KOPT-K1 (cell line): Measurements from ENCODE around the gene KLK12.

Experiments used
- H3K27ac ChIP-seq: fragments of 200-600 bp; sonication (generic); 2 replicates; pipeline ENCODE4 v1.5.1; 2016; ENCODE audit warnings: antibody characterized with exemption, mild to moderate bottlenecking, low read depth, low read length; ENCODE audit not compliant: poor library complexity, severe bottlenecking
- H3K36me3 ChIP-seq: fragments of 200-600 bp; sonication (generic); 2 replicates; pipeline ENCODE4 v1.5.1; 2017; ENCODE audit warnings: antibody characterized with exemption, mild to moderate bottlenecking, low read length, moderate library complexity; ENCODE audit not compliant: insufficient read depth
- H3K9me3 ChIP-seq: fragments of 200-600 bp; sonication (generic); 2 replicates; pipeline ENCODE4 v1.5.1; 2017; ENCODE audit warnings: antibody characterized with exemption, low read length, mild to moderate bottlenecking; ENCODE audit not compliant: insufficient read depth, poor library complexity, severe bottlenecking

Gene KLK12, protein sequence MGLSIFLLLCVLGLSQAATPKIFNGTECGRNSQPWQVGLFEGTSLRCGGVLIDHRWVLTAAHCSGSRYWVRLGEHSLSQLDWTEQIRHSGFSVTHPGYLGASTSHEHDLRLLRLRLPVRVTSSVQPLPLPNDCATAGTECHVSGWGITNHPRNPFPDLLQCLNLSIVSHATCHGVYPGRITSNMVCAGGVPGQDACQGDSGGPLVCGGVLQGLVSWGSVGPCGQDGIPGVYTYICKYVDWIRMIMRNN

GRCh38 chr19:51034704-51035103 is at the start of gene KLK12:
TSS of gene KLK12 (minus strand) at chr19:51035002. CDS start at chr19:51034621, 381 bp downstream.
- Histone ChIP-seq H3K9me3 (no peaks in the 10 kb centered on the region), H3K36me3 (no peaks in the 10 kb centered on the region), H3K27ac (no peak within 1 kb of the TSS)

DNA sequence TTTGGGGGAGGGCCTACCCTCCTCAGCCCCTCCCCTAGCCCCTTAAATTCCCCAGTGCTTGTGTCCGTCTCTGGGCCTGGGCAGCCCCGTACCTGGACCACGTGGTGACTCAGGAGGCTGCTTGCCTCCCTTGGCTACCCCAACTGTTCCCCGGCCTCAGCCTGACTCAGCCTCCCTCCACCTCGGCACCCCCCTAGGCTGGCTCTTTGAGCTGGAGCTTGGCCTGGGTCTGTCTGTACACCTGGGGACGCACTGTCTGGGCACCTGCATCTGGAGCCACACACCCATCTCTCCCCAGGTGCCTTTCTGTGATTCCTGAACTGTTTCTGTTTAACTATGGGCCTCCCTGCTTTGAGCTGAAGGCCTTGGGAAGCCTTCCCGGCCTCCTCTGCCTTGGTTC is 49.7 kb upstream of the KLK12 start:
- Histone ChIP-seq H3K36me3 (no peaks in the 10 kb centered on the region), H3K27ac (no peak overlapping the region), H3K9me3 (no peaks in the 10 kb centered on the region)

DNA sequence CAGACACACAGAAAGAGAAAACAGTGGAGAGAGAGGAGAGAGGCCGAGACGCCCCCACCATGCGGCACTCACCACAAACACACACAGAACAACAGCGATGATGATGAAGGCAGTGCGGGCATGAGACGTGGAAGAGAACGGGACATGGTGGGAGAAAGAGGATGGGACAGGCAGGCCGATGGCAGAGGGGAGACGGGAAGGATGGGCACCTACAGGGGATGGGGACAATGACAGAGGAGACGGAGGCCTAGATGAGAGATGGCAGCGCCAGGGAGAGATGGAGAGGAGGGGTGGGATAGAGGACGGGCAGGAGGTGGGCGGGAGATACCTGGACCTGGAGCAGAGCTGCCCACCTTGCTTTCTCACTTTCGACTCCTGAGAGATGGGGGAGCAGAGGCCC is 49.0 kb upstream of the KLK12 start:
- Histone ChIP-seq H3K27ac (no peak overlapping the region), H3K36me3 (no peaks in the 10 kb centered on the region), H3K9me3 (no peaks in the 10 kb centered on the region)

GRCh38 chr19:51083181-51083580 is 48.4 kb upstream of the KLK12 start:
- no peak overlapping the region for H3K27ac ChIP-seq
- H3K36me3 ChIP-seq: no peaks in the 10 kb centered on the region
- no peaks in the 10 kb centered on the region for H3K9me3 ChIP-seq

DNA sequence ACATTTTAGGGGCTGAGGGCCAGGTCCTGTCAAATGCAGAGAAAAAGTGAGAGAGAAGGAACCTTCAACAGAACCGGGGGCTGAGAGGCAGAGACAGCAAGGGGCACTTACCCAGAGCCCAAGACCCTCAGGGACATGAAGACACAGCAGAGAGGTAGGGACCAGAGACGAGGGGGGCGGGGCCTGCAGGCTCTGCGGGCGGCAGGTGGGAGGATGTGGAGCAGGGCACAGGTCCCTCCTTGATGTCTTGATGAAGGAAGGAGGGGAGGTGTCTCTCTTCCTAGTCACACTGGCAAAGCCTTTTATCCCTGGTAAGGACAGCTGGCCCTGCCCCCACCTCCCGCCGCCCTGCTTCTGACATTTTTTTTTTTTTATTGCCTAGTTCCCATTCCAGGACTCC is 47.8 kb upstream of the KLK12 start, which contains the start of gene KLK14:
KLK14 (minus strand) TSS at position 277 of the 400 bp plus-strand sequence; CDS start at position 4, 273 bp downstream.
- H3K9me3 ChIP-seq: no peaks in the 10 kb centered on the region
- H3K27ac ChIP-seq: no peak within 1 kb of the TSS
- H3K36me3 ChIP-seq: no peaks in the 10 kb centered on the region

DNA sequence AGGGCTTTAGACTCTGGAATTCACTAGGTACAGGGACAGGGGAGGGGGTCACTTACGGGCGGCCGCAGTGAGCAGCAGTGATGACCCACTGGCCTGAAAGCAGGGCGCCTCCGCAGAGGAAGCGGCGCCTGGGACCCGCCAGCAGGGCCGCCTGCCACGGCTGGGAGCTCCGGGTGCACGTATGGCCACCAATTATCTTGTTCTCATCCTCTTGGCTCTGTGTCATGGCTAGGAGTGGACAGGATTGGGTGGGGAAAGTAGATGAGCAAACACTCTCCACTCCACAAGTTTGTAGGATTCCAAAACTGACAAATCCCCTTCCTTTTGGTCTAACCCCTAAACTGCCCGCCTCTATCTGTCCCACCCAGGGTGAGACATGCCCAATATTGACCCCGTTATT is 46.7 kb upstream of the KLK12 start:
- H3K27ac ChIP-seq: no peak overlapping the region
- no peaks in the 10 kb centered on the region for H3K36me3 ChIP-seq
- H3K9me3 ChIP-seq: no peaks in the 10 kb centered on the region

DNA sequence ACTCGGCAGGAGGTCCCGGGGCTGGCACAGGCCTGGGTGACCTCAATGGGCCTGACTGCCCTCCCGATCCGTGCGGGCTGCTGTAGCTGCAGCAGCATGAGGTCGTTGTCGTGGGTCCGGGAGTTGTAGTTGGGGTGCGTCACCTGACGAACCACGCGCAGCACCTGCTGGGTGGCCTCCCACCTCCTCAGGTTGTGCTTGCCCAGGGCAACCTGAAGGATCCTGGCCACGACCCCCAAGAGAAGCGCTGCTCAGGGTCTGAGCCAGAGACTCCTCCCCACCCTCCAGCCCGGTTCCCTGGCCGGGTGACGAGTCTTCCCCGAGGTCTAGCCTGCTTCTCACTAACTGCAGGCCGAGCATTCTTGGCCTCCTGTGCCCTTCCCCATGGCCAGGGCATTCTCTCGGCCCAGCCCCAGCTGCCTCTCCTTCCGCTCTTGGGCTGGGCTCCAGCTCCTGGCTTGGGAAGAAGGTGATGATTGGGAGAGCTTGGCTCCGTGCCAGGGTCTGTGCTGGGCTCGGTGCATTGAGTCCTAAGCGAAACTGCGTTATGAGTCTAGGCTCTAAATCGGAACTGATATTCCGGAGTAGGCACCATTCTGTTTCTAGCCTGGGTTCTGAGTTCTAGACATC is 44.8 kb upstream of the KLK12 start:
- H3K36me3 ChIP-seq: no peaks in the 10 kb centered on the region
- H3K9me3 ChIP-seq: no peaks in the 10 kb centered on the region
- H3K27ac ChIP-seq: no peak overlapping the region

DNA sequence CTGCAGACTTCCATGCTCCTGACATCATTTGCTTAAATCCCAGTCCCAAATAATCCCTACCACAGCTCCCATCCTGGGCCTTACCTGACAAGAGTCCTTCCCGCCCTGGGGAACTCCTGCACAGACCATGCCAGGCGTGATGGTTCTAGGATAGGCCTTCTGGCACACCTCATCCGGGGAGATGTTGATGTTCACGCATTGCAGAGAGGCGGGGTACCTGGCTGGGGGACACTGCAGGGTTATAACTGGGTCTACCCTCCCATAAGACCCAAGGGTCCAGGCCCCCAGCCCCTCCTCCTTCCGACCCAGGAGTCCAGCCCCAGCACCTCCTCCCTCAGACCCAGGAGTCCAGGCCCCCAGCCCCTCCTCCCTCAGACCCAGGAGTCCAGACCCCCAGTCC is 43.9 kb upstream of the KLK12 start:
- peaks cover 7% of the 10 kb centered on the region for H3K9me3 ChIP-seq
- no peak overlapping the region for H3K27ac ChIP-seq
- H3K36me3 ChIP-seq: no peaks in the 10 kb centered on the region

- peaks cover 13% of the 10 kb centered on the region for H3K9me3 ChIP-seq
- no peaks in the 10 kb centered on the region for H3K36me3 ChIP-seq
- no peak overlapping the region for H3K27ac ChIP-seq
Measured at GRCh38 chr19:51078104-51078503, 43.3 kb upstream of the KLK12 start.

DNA sequence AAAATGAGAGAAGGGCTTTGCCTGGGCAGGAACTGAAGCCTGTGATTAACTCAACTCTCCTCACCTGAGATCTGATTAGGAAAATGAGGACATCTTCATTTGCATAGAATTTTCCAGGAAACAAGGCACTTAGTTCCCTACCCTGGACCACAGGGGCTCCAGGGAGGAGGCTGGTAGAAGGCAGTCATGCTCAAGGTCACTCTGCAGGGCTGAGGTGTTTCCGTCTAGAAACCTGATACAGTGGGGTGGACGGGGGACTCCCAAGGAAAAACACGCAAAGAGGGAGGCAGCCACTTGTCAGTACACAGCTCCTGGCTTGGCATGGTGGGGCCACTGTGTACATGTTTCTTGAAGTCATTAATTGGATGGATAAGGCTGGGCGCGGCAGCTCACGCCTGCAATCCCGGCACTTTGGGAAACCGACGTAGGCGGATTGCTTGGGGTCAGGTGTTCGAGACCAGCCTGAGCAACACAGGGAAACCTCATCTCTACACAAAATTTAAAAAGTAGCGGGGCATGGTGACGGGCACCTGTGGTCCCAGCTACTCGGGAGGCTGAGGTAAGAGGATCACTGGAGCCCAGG is 41.9 kb upstream of the KLK12 start:
- Histone ChIP-seq H3K36me3 (no peaks in the 10 kb centered on the region), H3K27ac (no peak overlapping the region), H3K9me3 (peaks cover 20% of the 10 kb centered on the region)

DNA sequence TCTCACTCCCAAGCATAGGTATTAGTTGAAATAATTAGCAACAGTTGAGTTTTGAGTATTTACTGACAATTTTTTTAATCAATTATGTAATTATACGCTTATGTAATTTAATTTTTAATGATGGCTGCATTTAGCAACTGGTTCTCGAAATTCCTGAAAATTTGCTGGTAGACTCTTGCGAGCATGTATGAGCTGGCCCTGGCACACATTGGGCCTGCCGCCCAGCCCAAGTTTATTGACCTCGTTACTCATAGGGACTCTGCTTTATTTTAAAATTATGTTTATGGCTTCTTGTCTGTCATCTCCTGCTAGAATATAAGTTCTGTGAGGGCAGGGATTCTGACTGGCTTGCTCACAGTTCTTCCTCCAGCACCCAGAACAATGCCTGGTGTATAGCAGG is 41.2 kb upstream of the KLK12 start:
- no peaks in the 10 kb centered on the region for H3K36me3 ChIP-seq
- no peak overlapping the region for H3K27ac ChIP-seq
- H3K9me3 ChIP-seq: peaks cover 20% of the 10 kb centered on the region

DNA sequence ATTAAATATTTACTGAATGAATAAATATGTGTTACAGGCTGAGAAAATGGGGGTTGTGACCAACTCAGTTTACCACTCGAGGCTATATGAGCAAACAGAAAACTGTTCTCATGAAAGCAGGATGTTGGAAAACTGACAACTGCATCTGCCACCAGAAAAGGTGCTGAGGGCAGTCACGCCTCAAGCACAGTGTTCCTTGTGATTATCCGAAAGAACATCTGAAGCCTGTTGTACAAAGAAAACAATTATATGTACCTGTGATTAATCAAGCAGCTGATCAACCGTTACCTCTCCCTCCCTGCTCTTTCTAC is 36.2 kb upstream of the KLK12 start:
- peaks cover 20% of the 10 kb centered on the region for H3K9me3 ChIP-seq
- H3K27ac ChIP-seq: no peak overlapping the region
- no peaks in the 10 kb centered on the region for H3K36me3 ChIP-seq

- Histone ChIP-seq H3K36me3 (no peaks in the 10 kb centered on the region), H3K9me3 (peaks cover 20% of the 10 kb centered on the region), H3K27ac (no peak overlapping the region)
Measured at GRCh38 chr19:51070334-51071094, 35.7 kb upstream of the KLK12 start.

- H3K36me3 ChIP-seq: no peaks in the 10 kb centered on the region
- no peak overlapping the region for H3K27ac ChIP-seq
- H3K9me3 ChIP-seq: no peaks in the 10 kb centered on the region
Measured at GRCh38 chr19:51066393-51067186, 31.8 kb upstream of the KLK12 start.
